ENCODE results near the gene FAM53A. TPM values are rescaled to one million over a fixed set of nuclear protein-coding genes. Genes with fewer than 3 reads are reported as not detected.
"Not testable (repeated sequence)": the region's sequence is repeated elsewhere in the genome, so short reads cannot be mapped to it uniquely, and the experiment has no call there.

The FAM53A gene
- total RNA-seq, 1 donor: 0.86 TPM

- TF ChIP-seq, protein P1, sequence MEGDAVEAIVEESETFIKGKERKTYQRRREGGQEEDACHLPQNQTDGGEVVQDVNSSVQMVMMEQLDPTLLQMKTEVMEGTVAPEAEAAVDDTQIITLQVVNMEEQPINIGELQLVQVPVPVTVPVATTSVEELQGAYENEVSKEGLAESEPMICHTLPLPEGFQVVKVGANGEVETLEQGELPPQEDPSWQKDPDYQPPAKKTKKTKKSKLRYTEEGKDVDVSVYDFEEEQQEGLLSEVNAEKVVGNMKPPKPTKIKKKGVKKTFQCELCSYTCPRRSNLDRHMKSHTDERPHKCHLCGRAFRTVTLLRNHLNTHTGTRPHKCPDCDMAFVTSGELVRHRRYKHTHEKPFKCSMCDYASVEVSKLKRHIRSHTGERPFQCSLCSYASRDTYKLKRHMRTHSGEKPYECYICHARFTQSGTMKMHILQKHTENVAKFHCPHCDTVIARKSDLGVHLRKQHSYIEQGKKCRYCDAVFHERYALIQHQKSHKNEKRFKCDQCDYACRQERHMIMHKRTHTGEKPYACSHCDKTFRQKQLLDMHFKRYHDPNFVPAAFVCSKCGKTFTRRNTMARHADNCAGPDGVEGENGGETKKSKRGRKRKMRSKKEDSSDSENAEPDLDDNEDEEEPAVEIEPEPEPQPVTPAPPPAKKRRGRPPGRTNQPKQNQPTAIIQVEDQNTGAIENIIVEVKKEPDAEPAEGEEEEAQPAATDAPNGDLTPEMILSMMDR (IDR thresholded peaks at IDR 0.05; ENCODE audit: insufficient read depth, low read depth, low read length): no peak
- no peak for DNase-seq (ENCODE audit: low read depth)
- no peak overlapping the region for H3K4me3 ChIP-seq (ENCODE audit: low read depth, low read length)
These were observed 37.4 kb downstream of the FAM53A start for GRCh38 chr4:1646690-1647089.

GRCh38 chr4:1644891-1645657 is 39.0 kb downstream of the FAM53A start:
- peak; percentile 32 for DNase-seq (ENCODE audit: low read depth)

DNA sequence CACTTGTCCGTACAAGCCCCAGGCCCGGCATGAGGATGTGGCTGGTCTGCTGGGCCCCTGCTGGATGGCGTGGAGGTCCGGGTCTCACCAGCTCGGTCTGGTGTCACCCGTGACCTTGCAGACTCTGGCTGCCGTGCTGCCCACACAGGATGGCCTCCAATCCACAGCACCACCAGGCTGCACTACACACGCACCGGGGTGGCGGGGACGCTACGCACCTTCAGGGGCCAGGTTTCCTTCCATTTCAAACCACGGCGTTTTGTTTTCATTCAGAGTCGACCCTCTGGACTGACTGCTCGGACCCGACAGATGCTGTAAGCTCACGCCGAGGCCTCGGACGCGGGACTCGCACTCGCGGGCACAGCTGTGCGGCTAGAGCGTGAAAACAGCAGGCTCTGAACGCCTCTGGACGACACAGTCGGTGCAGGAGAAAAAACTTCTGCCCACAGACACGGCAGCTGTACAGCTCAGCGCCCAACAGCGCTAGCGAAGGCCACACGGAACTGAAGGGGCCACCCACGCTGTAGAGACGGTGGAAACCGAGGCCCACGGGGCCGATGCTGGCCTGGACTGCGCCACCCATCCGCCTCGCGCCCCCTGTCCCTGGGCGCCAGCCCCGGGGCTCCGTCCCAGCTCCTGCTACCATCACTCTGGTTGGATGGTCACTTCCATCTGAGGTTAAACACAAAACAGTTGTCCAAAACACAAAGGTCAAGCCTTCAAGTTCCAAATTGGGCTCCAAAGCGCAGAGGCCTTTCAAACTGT is 40.0 kb downstream of the FAM53A start:
- TF ChIP-seq, protein P1 (IDR thresholded peaks at IDR 0.05; ENCODE audit: insufficient read depth, low read depth, low read length): no peak
- H3K4me3 ChIP-seq (ENCODE audit: low read depth, low read length): no peak overlapping the region
- no peak for DNase-seq (ENCODE audit: low read depth)

More at GRCh38 chr4:1644891-1645657, 39.0 kb downstream of the FAM53A start:
- H3K4me3 ChIP-seq (ENCODE audit: low read depth, low read length): no peak overlapping the region
- TF ChIP-seq, protein P1 (IDR thresholded peaks at IDR 0.05; ENCODE audit: insufficient read depth, low read depth, low read length): no peak

DNA sequence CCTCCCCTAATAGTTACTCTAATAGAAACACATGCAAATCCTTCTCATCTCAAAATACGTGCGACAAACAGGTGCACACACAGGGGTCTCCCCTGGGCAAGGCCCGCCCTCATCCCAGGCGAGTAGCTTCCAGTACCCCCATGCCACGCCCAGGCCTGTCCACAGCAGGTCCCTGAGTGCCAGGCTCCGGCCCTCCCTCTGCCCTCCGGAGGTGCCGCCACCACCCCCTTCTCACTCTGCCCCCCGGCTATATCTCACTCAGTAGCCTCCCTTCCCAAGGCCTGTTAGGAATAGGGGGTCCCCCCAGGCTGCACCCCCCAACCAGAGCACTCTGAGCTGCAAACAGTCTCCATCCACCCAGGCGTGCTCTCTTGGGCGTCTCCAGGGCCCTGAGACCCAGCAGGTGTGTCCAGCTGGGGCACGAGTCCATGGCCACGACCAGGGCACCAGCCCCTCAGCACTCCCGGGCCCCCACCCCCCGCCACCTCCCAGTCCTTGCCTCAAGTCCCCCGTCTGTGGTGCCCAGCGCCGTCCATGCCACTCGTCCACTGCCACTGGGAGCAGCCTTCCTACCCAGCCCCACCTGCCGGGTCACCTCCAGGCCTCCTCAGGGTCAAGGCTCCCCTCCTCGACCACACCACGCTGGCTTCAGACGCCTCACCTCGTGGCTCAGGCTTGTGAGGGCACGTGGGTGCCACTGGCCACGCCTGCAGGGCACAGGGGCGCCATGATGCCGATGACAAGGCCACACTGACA is 41.7 kb downstream of the FAM53A start:
- DNase-seq (ENCODE audit: low read depth): no peak
- TF ChIP-seq, protein P1 (IDR thresholded peaks at IDR 0.05; ENCODE audit: insufficient read depth, low read depth, low read length): no peak
- H3K4me3 ChIP-seq (ENCODE audit: low read depth, low read length): no peak overlapping the region

DNA sequence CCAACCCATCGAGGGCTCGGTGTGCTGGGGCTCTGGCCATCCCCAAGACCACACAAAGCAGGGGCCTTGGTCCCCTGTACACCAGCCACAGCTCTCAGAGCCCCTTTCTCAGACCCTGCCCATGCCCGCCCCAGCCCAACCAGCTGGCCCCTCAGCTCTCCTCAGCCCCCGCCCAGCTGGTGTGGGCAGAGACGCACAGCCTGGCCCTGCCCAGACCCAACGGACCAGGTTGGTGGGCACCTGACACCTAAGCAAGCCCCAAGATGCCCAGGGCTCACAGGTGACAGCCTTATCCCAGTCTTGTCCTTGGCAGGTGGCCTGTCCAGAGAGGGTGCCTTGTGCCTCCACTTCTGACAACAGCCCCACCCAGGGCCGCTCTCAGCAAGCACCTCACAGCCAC is 42.4 kb downstream of the FAM53A start:
- TF ChIP-seq, protein P1 (IDR thresholded peaks at IDR 0.05; ENCODE audit: insufficient read depth, low read depth, low read length): no peak
- DNase-seq (ENCODE audit: low read depth): no peak

DNA sequence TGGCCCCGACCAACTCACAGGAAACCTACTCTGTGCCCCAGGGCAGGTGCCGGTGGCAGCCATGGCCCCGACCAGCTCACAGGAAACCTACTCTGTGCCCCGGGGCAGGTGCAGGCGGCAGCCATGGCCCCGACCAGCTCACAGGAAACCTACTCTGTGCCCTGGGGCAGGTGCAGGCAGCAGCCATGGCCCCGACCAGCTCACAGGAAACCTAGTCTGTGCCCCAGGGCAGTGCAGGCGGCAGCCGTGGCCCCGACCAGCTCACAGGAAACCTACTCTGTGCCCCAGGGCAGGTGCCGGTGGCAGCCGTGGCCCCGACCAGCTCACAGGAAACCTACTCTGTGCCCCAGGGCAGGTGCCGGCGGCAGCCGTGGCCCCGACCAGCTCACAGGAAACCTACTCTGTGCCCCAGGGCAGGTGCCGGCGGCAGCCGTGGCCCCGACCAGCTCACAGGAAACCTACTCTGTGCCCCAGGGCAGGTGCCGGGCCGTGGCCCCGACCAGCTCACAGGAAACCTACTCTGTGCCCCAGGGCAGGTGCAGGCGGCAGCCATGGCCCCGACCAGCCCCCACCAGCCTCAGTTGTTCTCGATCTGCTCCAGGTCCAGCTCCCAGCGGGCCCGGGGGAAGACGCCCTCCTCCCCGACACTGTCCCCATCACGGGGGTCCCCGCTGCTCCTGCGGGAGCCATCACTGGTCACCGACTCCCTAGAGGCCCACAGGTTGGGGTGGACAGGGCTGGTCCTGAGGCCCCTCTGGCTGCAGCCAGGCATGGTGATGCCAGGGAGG is 43.2 kb downstream of the FAM53A start:
- DNase-seq (ENCODE audit: low read depth); H3K4me3 ChIP-seq (ENCODE audit: low read depth, low read length): not testable (repeated sequence)

More for the DNA sequence above, 42.4 kb downstream of the FAM53A start:
- H3K4me3 ChIP-seq (ENCODE audit: low read depth, low read length): no peak overlapping the region

Data from fibroblast of villous mesenchyme (primary cell).